Fibroblast of skin of left quadriceps (primary cell): ENCODE data around the gene ADGRD1.

Experiments used
- DNase-seq, 2 experiments: peaks; one replicate each; pipeline ENCODE4 v3.0.0-alpha.2; 2013; ENCODE audit warnings: low read depth in 2 of 2

Gene ADGRD1

GRCh38 chr12:130966443-130967030 is 12.8 kb downstream of the ADGRD1 start:
- DNase-seq: no peak

DNA sequence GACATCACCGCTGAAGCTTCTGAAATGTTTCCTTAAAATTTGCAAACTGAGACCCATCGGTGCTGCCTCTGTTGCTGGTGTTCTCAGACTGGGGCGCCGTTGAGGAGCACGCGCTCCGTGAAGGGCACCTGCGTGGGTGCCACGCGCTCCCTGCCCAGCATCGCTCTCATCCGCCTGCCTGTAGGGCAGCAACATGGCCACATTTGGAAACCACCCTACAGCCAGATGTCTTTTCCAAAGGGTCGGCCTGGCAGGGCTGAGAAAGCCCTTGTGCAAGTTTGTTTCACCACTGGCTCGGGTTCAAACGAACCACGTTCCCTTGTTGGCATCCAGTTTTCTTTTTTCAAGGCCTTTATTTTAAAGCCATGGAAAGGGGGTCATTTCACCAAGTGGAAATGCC is 13.9 kb downstream of the ADGRD1 start:
- no peak for DNase-seq

- no peak for DNase-seq
Measured at GRCh38 chr12:130968611-130969010, 14.9 kb downstream of the ADGRD1 start.

DNA sequence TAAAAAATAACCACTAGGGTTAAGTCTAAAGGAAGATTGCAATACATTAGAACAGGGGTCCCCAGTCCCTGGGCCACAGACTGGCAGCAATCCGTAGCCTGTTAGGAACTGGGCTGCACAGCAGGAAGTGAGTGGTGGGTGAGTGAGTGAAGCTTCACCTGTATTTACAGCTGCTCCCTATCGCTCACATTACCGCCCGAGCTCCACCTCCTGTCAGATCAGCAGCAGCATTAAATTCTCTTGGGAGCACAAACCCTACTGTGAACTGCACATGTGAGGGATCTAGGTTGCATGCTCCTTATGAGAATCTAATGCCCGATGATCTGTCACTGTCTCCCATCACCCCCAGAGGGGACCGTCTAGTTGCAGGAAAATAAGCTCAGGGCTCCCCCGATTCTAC is 15.5 kb downstream of the ADGRD1 start:
- no peak for DNase-seq

DNA sequence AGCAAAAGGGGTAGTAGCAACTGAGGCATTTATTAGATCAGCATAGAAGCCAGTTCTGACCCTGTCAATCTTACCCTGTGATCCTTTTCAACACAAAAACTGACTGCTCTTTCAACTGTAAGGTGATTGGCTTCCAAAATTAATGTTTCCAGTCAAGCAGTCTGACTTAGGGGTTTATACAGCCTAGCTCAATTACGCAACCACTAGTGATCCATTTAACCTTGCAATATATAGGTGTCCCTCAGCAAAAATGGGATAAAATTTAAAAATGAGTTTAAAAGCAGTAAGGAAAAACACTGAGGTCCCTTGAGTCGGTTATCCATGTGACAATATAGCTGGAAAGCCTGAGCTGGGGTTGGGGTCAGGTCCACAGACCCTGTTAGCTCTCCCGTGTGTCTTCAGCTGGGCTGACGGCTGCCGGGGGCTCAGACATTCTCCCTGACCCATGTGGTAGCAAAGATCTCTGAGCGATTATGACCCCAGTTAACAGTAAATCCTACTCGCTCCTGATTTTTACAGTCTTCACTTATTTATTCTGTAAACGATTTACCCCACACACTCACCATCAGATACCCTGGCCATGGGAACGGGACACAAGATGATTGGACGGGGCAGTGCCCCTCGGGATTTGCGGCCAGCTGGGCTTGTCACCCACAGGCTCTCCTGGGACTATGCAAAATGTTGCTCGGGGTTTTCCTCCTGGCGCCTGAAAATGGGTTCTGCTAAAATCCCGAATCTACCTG is 16.6 kb downstream of the ADGRD1 start:
- no peak for DNase-seq

DNA sequence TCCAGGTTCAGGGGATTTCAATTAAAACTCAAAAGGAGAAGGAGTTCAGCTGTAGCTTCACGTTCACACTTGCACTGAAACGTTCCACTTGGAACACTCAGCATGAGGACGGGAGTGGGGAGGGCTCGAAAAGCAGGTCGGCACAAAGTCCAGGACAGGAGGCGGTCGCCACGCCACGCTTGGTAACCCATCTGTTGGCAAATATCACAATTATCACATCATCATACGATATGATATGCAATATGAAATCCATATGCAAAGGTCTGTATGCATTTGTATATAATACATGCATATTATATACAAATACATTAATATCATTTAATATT is 17.2 kb downstream of the ADGRD1 start:
- DNase-seq: no peak

DNA sequence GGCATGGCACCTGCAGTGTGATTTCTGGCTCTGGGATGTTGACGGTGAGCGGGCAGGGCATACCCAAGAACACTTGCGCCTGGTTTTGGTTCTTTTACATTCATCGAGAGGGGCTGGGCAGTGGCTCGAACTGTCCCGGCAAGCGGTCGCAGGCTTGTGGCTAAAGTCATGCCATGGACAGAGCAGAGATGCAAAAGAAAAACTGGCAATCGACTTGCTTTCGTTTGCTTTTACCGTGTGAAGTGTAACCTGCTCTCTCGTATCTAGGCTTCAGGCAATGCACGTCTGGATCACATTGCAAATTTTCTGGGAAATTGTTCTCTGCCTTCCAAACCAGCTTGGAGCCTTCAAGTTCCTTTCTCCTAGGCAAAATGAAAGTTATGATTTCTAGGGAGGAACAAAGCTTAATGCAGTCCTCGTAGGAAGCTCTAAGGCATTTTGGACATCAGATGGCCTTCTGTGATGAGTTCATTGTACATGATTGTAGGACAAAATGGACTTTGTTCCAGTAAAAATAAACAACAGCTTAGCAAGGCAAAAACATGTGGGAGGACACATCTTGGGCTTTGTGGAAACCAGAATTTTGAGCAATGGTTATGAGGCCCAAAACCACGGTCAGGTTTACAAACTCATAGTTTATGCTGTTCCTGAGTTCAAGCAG is 18.3 kb downstream of the ADGRD1 start:
- DNase-seq: no peak

DNA sequence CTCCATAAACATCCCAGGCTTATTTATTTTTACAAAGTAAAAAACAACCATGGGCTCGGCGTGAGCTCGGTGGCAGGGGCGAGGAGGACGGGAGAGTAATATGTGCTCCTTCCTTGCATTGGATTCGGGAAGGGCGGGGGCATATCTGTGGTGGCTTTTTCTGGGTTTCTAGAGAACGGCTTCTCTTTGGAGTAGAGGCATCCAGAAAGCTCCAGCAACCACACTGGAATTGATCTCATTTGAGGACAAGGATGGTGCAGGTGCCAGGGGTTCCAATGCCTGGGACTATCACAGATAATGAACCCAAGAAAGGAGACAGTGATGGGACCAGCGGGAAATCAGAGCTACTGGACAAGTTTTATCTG is 18.9 kb downstream of the ADGRD1 start:
- no peak for DNase-seq

- DNase-seq: no peak
Measured at GRCh38 chr12:130973109-130973508, 19.4 kb downstream of the ADGRD1 start.

DNA sequence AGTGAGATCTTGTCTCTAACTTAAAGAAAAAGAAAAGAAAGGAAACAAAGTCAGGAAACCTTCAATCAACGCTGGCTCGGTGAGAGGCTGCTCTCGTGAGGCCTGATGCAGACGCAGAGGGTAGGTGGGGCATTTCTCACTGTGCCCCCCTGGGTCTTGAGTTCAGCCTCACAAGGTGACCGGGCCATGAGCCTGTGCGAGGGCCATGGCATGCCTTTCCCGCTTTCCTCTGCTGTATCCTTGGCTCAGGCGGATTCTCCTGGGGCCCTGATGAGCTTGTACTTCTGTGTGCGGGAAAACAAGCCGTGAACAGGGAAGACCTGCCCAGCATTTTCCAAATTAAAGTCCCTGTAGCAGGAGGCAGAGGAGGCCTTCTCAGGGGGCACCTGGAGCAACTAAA is 20.2 kb downstream of the ADGRD1 start:
- no peak for DNase-seq

DNA sequence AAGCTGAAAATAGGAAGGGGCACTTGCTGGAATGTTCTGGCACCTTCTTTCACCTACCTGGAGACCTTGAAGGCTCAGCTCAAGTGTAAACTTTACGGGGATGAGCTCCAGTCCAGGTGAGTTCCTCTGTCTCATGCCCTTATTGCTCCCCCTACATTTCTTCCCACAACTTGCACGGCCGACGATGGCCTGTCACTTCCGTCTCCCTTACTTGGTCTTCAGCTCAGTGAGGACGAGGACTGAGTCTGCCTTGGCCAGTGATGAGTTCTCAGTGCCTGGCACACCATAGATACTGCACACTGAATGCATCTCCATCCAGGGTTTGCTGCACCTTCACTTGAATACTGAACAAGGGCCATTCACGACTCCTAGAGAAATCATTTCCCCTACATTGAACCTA is 21.4 kb downstream of the ADGRD1 start:
- no peak for DNase-seq

- no peak for DNase-seq
Measured at GRCh38 chr12:130976171-130976720, 22.5 kb downstream of the ADGRD1 start.

DNA sequence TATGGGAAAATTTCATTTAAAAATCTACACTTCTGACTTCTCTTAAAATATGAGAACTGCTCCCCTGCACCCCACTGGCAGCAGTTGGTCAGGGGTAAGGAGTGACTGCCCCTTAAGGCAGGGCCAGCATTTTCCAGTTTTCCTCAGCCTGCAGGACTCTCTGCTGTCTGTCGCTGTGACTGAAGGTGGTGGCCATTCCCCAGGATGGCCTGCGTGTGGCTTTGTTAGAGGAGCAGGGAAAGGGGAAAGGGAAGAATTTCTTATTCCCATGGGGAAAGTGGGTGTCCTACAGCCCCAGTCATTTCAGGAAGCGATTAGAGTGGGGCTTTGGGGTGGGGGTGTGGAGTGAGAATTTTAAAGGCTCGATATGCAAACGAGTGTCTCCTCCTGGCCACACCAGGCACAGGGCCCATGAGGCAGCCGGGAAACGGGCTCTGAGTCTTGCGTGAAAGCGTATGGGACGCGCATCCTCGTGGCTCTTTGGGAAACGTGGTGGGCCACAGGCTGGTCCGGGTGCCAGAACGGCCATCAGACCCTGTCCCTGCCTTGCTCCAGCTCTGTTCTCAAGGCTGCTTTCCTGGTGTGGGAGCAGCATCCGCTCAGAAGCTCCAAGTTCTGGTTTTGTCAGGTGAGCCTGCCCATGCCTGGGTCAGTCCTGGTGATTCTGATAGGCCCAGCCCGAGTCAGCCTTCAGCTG is 23.5 kb downstream of the ADGRD1 start:
- no peak for DNase-seq

- no peak for DNase-seq
Measured at GRCh38 chr12:130977743-130978095, 24.0 kb downstream of the ADGRD1 start.

- no peak for DNase-seq
Measured at GRCh38 chr12:130978785-130979184, 25.1 kb downstream of the ADGRD1 start.

DNA sequence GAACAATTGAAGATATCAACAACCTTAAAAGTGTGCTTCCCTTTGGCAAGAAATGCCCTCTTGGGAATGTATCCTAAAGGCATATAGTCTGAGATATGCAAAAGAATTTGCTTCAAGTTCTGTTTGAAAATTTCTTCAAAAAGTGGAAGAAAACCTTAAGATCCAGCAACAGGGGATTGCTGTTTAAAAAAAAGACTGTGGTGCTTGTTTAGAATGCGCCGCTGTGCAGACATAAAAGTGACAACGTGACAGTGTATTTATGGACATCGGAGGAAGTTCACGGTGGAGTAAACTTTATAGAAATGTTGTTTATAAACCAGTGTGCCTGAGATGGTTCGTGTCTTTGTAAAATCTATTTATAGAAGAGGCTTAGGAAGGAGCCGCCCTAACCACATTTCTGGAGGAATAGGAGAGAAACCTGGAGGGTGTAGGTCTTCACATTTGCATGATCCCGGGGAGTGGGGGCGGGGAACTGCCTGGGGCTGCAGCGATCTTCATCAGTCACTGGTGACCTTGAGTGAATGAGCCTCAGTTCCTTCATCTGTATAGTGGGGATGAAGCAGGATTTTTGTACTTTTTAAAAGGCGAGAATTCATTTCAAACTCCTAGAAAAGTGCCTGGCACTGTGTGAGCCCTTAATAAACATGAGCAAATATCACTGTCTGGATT is 27.5 kb downstream of the ADGRD1 start:
- no peak for DNase-seq

GRCh38 chr12:130981911-130982310 is 28.2 kb downstream of the ADGRD1 start:
- DNase-seq: no peak

DNA sequence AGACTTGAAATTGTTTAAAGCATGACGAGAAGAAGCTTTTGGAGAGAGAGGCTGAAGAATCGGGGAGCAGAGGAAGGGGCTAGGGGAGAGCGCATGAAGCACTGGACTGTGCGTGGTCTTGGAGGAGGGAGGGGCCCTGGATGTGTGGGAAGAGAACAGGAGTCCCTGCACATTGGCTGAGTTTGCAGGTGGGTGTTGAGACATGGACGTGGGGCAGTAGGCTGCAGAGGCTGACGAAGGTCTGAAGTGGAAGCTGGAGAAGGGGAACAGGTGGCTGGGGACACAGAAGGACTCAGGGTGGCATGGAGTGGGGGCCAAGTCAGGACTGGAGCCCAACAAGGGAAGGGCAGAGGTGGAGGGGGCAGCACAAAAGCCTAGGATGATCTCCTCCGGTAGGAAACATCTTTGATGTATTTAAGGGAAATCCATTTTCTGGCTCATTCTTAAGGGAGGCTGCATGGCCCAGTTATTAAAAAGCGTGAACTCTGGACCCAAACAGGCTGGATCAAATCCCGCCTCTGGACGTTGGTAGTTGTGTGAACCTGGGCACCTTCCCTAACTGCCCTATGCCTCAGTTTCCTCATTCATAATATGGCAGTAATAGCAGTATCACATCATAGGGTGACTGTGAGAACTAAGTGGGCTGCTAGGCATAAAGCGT is 29.0 kb downstream of the ADGRD1 start:
- no peak for DNase-seq

DNA sequence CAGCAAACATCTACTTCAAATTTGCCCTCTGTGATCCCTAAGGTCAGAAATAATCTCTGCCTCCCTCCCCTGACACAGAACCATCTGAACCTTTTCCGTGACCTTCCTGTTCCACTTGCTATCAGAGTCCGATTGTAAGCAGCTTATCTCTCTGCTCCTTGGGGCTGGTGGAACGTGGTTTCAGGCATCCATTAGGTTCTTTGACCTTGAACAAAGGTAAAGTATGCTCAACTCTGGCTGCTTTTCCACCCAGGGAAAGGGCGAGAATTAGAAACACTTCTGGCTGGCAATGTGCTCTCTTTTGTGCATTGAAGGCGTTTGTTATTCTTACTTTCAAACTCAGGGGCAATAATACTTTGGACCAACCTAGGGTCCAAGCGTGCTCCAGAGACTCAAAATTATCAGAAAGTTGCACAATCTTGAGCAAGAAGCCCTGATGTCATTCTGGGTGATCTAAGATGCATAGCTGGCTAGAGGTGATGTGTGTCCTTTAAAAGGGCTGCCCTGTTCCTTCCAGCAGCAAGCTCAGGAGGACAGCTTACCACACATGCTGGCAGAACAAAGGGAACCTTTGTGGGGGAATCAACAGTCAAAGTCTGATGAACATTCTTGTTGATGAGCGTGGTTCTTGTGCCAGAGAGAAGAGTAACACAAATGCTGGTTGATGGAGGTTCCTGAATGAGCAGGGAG is 29.8 kb downstream of the ADGRD1 start:
- DNase-seq: no peak

DNA sequence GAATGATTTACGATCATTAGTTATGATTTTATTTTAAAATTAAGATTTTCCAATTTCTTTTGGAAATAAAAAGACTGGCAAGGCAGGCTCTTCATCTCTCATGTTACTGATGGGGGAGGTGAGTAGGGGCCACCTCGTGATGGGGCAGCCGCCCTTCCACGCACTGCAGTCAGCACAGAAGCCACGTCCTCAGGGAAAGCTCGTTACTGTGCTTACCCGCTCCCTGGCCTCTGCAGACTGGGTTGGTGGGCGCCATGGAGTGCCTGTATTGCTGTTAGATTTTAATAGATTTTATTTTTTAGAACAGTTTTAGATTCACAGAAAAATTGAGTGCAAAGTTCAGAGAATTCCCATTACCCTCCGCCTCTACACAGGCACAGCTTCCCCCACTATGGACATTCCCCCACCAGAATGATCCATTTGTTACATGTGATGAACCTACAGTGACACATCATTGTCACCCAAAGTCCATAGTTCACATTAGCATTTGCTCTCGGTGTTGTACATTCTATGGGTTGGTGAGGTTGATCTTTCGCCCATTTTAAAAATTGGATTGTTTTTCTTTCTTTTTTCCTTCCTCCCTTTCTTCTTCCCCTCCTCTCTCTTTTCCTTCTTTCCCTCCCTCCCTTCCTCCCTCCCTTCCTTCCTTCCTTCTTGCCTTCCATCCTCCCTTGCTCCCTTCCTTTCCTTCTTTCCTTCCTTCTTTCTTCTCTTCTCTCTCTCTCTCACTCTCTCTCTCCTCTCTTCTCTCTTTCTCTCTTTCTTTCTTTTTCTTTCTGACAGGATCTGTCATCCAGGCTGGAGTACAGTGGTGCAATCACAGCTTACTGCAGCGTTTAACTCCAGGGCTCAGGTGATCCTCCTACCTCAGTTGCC is 30.7 kb downstream of the ADGRD1 start:
- DNase-seq: no peak
